ENCODE data around the gene DUSP22.

DNA sequence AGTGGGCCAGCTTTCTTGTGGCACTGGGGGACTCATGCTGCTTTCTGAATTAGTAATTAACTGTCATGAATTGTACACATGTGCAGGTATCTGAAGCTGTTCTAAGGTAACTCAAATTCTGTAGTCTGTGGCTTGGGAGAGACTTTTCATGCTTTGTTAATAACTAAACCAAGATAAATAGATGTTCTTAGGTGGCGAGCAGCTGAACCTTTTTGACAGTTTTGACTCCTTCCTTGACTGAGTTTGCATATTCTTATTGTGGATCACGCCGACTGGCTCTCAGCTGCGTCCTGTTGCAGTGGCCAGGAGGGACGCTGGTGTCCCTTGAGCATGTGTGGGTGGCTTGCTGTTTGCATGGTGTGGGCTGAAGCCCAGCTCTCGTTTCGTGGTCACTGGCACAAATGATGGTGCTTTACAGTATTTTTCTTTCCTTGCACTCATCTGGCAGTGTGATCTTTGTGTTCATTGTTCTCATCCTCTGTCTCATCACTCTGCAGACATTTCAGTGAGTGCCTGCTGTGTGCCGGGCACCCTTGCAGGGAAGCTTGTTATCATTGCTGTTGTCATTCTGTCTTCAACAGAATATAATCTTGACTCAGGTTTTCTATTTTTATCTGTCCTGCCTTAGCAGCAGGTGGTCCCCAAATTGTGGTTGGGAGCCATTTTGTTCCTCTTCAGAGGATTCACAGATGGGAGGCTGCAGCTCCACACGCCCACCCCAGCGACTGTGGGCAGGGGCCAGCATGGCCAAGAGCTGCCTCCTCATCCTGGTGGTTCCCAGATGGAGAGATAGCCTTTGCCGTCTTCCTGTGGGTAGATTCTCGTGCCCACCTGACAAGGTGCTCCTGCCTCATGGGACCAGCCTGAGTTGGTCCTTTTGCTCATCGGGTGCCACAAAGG is 39.6 kb downstream of the DUSP22 start:
- TF ChIP-seq, protein P1, sequence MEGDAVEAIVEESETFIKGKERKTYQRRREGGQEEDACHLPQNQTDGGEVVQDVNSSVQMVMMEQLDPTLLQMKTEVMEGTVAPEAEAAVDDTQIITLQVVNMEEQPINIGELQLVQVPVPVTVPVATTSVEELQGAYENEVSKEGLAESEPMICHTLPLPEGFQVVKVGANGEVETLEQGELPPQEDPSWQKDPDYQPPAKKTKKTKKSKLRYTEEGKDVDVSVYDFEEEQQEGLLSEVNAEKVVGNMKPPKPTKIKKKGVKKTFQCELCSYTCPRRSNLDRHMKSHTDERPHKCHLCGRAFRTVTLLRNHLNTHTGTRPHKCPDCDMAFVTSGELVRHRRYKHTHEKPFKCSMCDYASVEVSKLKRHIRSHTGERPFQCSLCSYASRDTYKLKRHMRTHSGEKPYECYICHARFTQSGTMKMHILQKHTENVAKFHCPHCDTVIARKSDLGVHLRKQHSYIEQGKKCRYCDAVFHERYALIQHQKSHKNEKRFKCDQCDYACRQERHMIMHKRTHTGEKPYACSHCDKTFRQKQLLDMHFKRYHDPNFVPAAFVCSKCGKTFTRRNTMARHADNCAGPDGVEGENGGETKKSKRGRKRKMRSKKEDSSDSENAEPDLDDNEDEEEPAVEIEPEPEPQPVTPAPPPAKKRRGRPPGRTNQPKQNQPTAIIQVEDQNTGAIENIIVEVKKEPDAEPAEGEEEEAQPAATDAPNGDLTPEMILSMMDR (IDR thresholded peaks at IDR 0.05): no peak
- TF ChIP-seq EZH2 (IDR thresholded peaks at IDR 0.05): no peak
